Heart right ventricle (tissue), 16 donors: ENCODE results near the gene EREG. TPM values are rescaled to one million over a fixed set of nuclear protein-coding genes. Genes with fewer than 3 reads are reported as not detected.

ENCODE experiments used
- ATAC-seq, 8 donors: fragments of 200-7000 bp; cut with Tn5 transposase; one replicate each; pipeline ENCODE4 v1.9.1; 2020; ENCODE audit warnings: mild to moderate bottlenecking in 8 of 8, moderate library complexity in 8 of 8, moderate number of reproducible peaks in 1 of 8
- DNase-seq, 2 donors: peaks; one replicate each; pipeline ENCODE4 v3.0.0-alpha.2; 2020
- H3K27ac ChIP-seq, 10 donors: fragments of 200-600 bp; sonication (generic) in 2 of 10; one replicate each; pipeline versions ENCODE4 v1.5.0 to v1.8.0; 2020 to 2022; ENCODE audit warnings: mild to moderate bottlenecking in 3 of 10
- H3K27me3 ChIP-seq, 7 donors: fragments of 200-600 bp; one replicate each; pipeline ENCODE4 v1.8.0; 2021 to 2022; ENCODE audit warnings: mild to moderate bottlenecking in 2 of 7
- H3K36me3 ChIP-seq, 9 donors: fragments of 200-600 bp; sonication (generic) in 1 of 9; one replicate each; pipeline versions ENCODE4 v1.5.0 to v1.8.0; 2020 to 2022; ENCODE audit warnings: mild to moderate bottlenecking in 2 of 9
- H3K4me1 ChIP-seq, 9 donors: fragments of 200-600 bp; sonication (generic) in 1 of 9; one replicate each; pipeline versions ENCODE4 v1.5.0 to v1.8.0; 2020 to 2022; ENCODE audit warnings: mild to moderate bottlenecking in 4 of 9
- H3K4me3 ChIP-seq, 10 donors: fragments of 200-600 bp; sonication (generic) in 2 of 10; one replicate each; pipeline versions ENCODE4 v1.5.0 to v1.8.0; 2020 to 2022; ENCODE audit warnings: mild to moderate bottlenecking in 7 of 10, moderate library complexity in 2 of 10
- H3K9me3 ChIP-seq, 11 donors: fragments of 200-600 bp in 10 of 11; sonication (generic) in 2 of 11; one replicate each; pipeline versions ENCODE4 v1.5.0 to v1.8.0; 2013 to 2022; ENCODE audit warnings: mild to moderate bottlenecking in 2 of 11, control low read depth in 1 of 11, moderate library complexity in 1 of 11
- WGBS, 2 donors: extraction: QIAGEN DNeasy Blood & Tissue Kit; methylation state at CpG; one replicate each; pipeline ENCODE4 v1.1.7; 2013; ENCODE audit warnings: inconsistent platforms in 1 of 2; 5-methylcytosine and 5-hydroxymethylcytosine counted together
- intact Hi-C, 10 donors: fragments of 100-400 bp; cut with DNase I; formaldehyde crosslinking; loops; one replicate each; pipeline versions ENCODE4 v1.11.1 to v1.14.2; 2022
- polyA plus RNA-seq, 2 donors: library from polyadenylated mRNA; stranded (reverse); fragments of 200-250 nt; gene quantifications; one replicate each; pipeline ENCODE4 v1.2.3, GENCODE V29; 2013
- total RNA-seq, 10 donors: library from RNA; stranded (reverse); fragmentation: NEBNext Ultra II Directional in 3 of 10; extraction: Animal tissue kit (Norgen Biotek cat#: 25700) in 3 of 10; gene quantifications; one replicate each; pipeline versions ENCODE4 v1.2.1 to v1.2.4, GENCODE V29; 2021 to 2023
- TF ChIP-seq, protein P1 (sequence below), 9 donors: fragments of 200-600 bp; sonication (generic) in 2 of 9; IDR thresholded peaks; one replicate each; pipeline versions ENCODE4 v1.5.0 to v1.8.0; 2021 to 2022; ENCODE audit warnings: antibody characterized with exemption in 9 of 9, mild to moderate bottlenecking in 5 of 9, moderate library complexity in 1 of 9
- donor health status: Arrhythmogenic right ventricular cardiomyopathy.
- donor health status: ischemic (EF 13 %, LVEDD 7.1; RV severe dilation, severe dysfunction).
- donor health status: healthy with polysubstance abuse.
- donor health status: DM: no; HTN: yes; CAD: no.
- donor health status: DM: no; HTN: no; CAD: no.
- donor health status: ischemic (EF 25% LVEDD 6.9; RV normal size, moderate dysfunction).
- donor health status: ischemic (EF 25% LVEDD 5.7; RV mildly dilated, moderate dysfunction).
- donor health status: healthy.
- donor health status: DM: yes; HTN: yes; CAD: no.
- donor health status: Ischemic cardiomyopathy.
- donor health status: ischemic (EF 35%, LVEDD 5.7; RV mildly dilated, moderate dysfunction).
- donor health status: nonischemic (EF 11% LVEDD 7.7; RV severe dilation, severe dysfunction).
- donor health status: DM: yes; HTN: yes; CAD: no.
- donor health status: PGD.
- donor health status: ischemic (EF 29% LVEDD 5.4; RV normal size, mild dysfunction).
- donor health status: nonischemic (EF 23%, LVEDD 6.1; RV moderate dilation, normal function).

EREG gene
- total and polyA plus RNA-seq, 12 donors, result 0.06 to 4.0 (median 0.20) TPM; not detected in 2

DNA sequence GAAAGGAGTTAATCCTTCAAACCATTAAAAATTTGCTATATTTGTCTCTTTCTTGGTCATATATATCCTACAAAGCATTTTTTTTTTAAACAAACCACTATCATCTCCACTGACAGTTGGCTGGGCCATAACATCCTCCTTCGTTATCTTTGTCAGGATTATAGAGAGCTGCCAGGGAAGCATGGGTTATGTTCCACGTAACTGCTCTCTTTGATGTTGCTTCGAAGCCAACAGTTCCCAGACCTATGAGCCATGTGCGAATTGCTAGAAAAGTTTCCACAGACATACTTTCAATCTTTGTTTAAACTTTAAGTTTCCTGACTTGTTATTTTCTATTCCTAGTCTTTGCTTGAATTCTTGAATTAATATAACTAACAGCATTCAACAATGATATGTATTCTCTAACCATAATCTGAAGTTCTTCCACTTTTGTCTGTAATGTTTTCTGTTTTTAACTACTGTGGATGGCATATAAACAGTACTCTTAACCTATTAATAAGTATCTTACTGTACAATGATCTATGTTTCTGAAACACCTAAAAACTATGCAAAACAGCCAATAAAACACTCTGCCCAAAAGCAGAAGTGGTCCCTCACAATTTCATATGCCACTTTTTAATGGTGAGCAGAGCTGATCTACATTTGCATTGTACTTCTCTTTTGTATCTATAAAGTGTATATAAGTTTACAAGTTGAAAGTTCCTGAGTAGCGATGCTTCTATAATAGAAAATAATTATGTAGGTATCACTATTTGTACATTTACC lies 37.9 kb downstream of the EREG start:
- WGBS, 2 donors, result 46 to 48% methylated on average over 5 of the region's 5 CpGs
- H3K4me1 ChIP-seq, result peaks cover 0 to 7% (median 0%) of the 10 kb centered on the region in 9 donors
- intact Hi-C loops, result no loop called here
- H3K36me3 ChIP-seq, result no peaks in the 10 kb centered on the region
- H3K9me3 ChIP-seq, result no peaks in the 10 kb centered on the region
- ATAC-seq (no peak), DNase-seq (no peak)
- no peak overlapping the region for H3K27ac ChIP-seq
- TF ChIP-seq, protein P1, sequence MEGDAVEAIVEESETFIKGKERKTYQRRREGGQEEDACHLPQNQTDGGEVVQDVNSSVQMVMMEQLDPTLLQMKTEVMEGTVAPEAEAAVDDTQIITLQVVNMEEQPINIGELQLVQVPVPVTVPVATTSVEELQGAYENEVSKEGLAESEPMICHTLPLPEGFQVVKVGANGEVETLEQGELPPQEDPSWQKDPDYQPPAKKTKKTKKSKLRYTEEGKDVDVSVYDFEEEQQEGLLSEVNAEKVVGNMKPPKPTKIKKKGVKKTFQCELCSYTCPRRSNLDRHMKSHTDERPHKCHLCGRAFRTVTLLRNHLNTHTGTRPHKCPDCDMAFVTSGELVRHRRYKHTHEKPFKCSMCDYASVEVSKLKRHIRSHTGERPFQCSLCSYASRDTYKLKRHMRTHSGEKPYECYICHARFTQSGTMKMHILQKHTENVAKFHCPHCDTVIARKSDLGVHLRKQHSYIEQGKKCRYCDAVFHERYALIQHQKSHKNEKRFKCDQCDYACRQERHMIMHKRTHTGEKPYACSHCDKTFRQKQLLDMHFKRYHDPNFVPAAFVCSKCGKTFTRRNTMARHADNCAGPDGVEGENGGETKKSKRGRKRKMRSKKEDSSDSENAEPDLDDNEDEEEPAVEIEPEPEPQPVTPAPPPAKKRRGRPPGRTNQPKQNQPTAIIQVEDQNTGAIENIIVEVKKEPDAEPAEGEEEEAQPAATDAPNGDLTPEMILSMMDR (IDR thresholded peaks at IDR 0.05), result no peak
- H3K4me3 ChIP-seq, result no peak overlapping the region
- no peaks in the 10 kb centered on the region for H3K27me3 ChIP-seq

DNA sequence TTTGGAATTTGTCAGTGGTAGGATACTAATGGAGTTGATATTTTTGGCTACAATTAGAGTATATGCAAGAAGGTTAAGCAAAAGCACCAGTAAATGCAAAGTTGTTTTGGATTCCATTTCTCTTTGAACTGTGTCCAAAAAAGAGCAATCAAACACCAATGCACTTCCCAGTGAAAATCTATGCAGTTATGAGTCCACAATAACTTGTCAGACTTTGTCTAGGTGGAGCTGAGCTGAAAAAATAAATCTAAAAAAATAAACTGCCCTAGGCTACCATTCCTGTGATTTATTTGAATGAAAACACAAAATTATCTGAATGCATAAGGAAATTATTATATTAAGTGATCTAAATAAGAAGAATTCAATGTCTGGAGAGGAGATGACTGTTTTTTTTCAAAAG lies 42.9 kb downstream of the EREG start:
- ATAC-seq (no peak), DNase-seq (no peak)
- H3K4me3 ChIP-seq, result no peak overlapping the region
- no peaks in the 10 kb centered on the region for H3K27me3 ChIP-seq
- no peaks in the 10 kb centered on the region for H3K36me3 ChIP-seq
- intact Hi-C loops, result no loop called here
- H3K9me3 ChIP-seq, result no peaks in the 10 kb centered on the region
- H3K4me1 ChIP-seq, result peaks cover 0 to 3% (median 0%) of the 10 kb centered on the region in 9 donors
- TF ChIP-seq, protein P1 (IDR thresholded peaks at IDR 0.05), result no peak
- no peak overlapping the region for H3K27ac ChIP-seq

DNA sequence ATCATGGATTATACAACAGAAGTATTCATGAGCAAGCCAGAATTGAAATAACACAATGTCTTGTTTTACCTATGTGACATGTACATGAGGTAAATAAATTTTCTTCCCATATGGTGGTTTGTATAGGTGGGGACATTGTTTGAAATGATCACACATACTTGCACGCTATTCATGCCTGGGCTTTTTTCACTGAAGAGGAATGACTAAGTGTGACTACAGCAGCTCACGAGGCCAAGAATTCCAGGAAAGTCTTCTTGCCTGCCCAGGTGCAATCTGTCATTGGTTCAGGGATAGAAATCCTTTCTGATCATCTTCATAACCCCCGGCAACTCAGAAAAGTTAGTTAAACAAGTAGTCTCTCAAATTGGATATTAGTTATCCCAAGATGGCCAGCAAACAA lies 43.7 kb downstream of the EREG start:
- no peaks in the 10 kb centered on the region for H3K9me3 ChIP-seq
- ATAC-seq, result no peak
- WGBS, 2 donors, result 89 to 92% methylated on average over 3 of the region's 3 CpGs
- intact Hi-C loops, result no loop called here
- H3K27ac ChIP-seq, result no peak overlapping the region
- no peak for DNase-seq
- no peak overlapping the region for H3K4me3 ChIP-seq
- H3K4me1 ChIP-seq, result no peaks in the 10 kb centered on the region
- no peaks in the 10 kb centered on the region for H3K36me3 ChIP-seq
- no peaks in the 10 kb centered on the region for H3K27me3 ChIP-seq
- TF ChIP-seq, protein P1 (IDR thresholded peaks at IDR 0.05), result no peak

DNA sequence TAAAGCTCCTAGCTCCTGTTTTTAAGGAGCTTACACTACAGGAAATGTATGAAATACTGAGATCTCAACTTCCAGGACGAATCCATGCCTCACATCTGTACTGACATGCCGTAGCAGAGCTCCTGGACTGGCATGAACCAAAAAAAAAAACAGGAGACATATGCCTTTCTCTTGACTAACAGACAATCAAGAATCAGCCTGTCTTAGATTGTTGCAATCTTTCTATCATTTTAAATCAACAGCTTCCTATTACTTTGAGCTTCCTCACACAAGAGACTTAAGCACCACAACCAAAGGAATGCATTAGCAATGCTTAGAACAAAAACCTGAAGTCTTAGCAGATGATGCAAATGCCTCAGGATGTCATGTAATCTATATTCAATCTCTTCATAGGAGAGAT lies 45.3 kb downstream of the EREG start:
- WGBS, 2 donors, result 66 to 76% methylated on average over 2 of the region's 2 CpGs
- TF ChIP-seq, protein P1 (IDR thresholded peaks at IDR 0.05), result no peak
- Histone ChIP-seq H3K27ac (no peak overlapping the region), H3K4me3 (no peak overlapping the region), H3K4me1 (no peaks in the 10 kb centered on the region), H3K27me3 (no peaks in the 10 kb centered on the region), H3K36me3 (no peaks in the 10 kb centered on the region), H3K9me3 (no peaks in the 10 kb centered on the region)
- ATAC-seq, result no peak
- intact Hi-C loops, result no loop called here
- no peak for DNase-seq
